Renal cortical epithelial cell (primary cell): ENCODE measurements around the gene KNTC1. TPM values are rescaled to one million over a fixed set of nuclear protein-coding genes. Genes with fewer than 3 reads are reported as not detected.
"Not testable (repeated sequence)": the region's sequence is repeated elsewhere in the genome, so short reads cannot be mapped to it uniquely, and the experiment has no call there.

Experiments used
- DNase-seq: peaks from one replicate; pipeline ENCODE4 v3.0.0-alpha.2; 2011; ENCODE audit warnings: low read depth
- total RNA-seq: library from RNA; depleted of rRNA; stranded (reverse); fragments of >200 nt; gene quantifications from 2 replicates; pipeline ENCODE4 v1.2.3, GENCODE V29; 2014

KNTC1 gene
- total RNA-seq, 1 donor from 2014 or later, result 11.8 TPM

DNA sequence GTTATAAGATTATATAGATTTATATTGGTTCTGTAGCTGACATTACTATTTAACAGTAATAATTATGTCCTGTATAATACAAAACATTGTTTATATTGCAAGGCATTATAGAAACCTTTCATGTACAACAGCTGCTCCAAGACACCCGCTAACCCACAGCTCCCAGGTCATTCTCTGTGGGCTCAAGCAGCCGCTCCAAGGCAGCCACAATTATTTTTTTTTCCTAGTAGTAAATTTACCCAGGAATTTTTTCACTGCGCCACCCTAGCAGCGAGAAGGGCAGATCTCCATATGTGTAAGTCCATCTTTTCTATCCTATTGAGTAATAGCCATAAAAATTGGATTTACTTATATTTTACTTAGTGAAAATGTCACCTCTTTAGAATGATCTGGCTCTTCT is 36.3 kb downstream of the KNTC1 start:
- no peak for DNase-seq

DNA sequence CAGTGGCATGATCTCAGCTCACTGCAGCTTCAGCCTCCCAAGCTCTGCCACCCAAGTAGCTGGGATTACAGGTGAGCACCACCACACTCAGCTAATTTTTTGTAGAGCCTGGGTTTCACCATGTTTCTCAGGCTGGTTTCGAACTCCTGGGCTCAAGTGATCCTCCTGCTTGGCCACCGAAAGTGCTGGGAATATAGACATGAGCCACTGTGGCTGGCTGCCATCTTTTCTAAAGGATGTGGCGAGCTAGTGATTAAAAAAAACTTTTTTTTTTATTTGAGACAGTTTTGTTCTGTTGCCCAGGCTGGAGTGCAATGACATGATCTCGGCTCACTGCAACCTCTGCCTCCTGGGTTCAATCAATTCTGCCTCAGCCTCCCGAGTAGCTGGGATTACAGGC is 39.8 kb downstream of the KNTC1 start:
- not testable (repeated sequence) for DNase-seq

- no peak for DNase-seq
These were observed 42.2 kb downstream of the KNTC1 start for GRCh38 chr12:122569288-122569687.

- DNase-seq, result peak; percentile 15
These were observed 43.0 kb downstream of the KNTC1 start for GRCh38 chr12:122570006-122570405.

- DNase-seq, result no peak
These were observed 44.8 kb downstream of the KNTC1 start for GRCh38 chr12:122571821-122572220.

DNA sequence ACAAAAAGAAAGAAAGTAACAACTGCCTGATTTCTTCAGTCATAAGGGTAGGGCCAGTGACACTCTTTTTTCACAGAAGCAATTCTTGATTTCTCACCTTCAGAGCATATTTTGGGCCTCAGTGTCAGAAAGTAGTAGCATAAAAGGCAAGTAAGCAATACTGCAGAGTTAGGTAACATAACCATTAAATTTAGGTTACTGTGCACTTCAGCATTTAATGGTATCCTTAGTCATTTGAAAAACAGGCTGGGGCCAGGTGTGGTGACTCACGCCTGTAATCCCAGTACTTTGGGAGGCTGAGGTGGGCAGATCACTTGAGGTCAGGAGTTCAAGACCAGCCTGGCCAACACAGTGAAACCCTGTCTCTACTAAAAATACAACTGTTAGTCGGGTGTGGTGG is 56.2 kb downstream of the KNTC1 start:
- DNase-seq, result peak; percentile 11

DNA sequence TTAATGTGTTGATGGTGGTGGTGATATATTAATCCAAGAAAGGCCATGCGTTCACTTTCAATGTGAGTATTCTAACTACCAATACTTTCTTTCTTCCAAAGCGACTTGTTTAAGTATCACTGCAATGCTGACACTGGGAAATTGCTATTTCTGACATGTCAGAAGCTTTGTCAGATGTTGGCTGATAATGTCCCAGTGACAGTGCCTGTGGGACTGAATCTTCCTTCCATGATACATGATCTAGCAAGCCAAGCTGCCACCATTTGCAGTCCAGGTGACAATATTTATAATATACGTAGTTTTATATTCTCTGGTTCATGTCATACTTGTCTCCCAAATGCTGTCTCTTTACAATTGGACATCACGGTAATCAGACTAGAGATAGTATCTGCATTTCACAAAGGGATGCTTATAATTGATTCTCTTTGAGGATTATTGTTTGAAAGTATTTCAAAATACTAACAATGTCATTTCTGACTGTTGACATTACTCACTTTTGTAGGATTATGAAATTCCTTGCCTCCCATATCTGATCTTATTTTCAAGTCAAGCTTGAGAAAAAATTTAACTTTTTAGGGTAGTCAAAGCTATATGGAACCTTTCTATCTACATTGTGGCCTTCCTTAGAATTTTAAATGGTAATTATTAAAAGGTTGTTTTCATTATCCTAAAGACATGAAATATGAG is 57.3 kb downstream of the KNTC1 start:
- no peak for DNase-seq

- DNase-seq, result no peak
These were observed 63.9 kb downstream of the KNTC1 start for GRCh38 chr12:122590990-122591389.

GRCh38 chr12:122591966-122592365 is 64.9 kb downstream of the KNTC1 start:
- DNase-seq, result not testable (repeated sequence)

GRCh38 chr12:122592543-122592942 is 65.5 kb downstream of the KNTC1 start:
- not testable (repeated sequence) for DNase-seq

DNA sequence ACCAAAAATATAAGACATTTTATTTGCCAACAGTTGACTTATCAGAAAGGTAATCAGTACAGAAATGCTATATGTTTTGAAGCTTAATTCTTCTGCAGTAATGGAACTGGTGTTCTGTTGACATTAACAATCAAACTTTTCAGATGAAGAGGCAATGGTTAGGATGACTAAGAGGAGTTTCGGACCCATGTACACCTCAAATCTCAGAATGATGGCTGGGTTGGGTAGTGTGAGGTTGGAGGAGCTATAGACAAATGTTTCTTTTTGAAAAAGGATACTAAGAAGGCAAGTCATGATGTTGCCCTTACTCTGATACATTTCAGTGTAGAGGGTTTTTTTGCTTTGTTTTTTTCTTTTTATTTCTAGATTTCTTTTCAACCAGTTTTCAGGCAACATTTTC is 66.9 kb downstream of the KNTC1 start:
- no peak for DNase-seq

DNA sequence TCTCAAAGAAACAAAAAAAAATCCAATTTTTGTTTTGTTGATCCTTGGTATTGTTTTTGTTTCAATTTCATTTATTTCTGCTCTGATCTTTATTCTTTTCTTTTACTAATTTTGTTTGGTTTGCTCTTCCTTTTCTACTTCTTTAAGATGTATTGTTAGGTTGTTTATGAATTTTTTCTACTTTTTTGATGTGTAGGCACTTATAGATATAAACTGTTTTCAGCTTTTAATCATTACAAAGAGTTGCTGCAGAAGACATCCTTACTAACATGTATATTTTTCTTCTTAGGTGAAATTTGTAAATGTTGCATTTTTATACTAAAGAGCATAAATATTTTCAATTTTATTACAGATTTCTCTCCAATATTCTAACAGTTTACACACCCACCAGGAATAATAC is 69.8 kb downstream of the KNTC1 start:
- DNase-seq, result no peak

DNA sequence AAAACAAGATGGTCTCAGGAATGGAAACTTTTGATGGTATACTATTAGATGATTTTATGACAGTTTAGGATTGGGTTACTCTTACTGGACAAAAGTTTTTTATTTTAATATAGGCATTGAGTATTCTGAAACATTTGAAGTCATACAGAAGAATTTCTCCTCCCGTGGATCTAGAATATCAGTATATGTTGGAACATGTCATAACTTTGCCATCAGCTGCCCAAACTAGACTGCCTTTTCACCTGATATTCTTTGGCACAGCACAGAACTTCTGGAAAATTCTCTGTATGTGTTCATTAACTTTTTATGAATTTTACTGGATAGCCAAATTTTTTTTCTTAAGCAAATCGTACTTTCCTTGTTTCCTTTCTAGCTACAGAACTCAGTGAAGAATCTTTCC is 75.4 kb downstream of the KNTC1 start:
- DNase-seq, result no peak

GRCh38 chr12:122604993-122605392 is 77.9 kb downstream of the KNTC1 start:
- DNase-seq, result no peak

- no peak for DNase-seq
These were observed 82.7 kb downstream of the KNTC1 start for GRCh38 chr12:122609732-122610131.

- DNase-seq, result no peak
These were observed 83.2 kb downstream of the KNTC1 start for GRCh38 chr12:122610207-122610606.

GRCh38 chr12:122610911-122611310 is 83.9 kb downstream of the KNTC1 start:
- DNase-seq, result peak; percentile 70

DNA sequence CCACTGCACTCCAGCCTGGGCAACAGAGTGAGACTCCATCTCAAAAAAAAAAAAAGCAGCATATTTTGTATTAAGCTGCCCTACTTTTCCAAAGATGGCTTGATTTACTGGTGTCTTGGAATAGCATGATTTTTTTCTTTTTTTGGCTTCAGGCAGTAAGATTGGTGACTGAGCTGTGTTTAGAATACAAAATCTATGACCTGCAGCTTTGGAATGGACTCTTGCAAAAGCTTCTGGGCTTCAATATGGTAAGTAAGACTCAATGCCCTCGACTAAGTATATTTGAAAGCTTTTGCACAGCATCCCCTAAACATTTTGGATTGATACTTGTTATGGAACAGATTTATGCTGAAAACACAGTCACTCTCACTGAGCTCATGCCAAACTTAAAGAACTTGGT is 87.8 kb downstream of the KNTC1 start:
- no peak for DNase-seq

- no peak for DNase-seq
These were observed 88.7 kb downstream of the KNTC1 start for GRCh38 chr12:122615780-122616179.

DNA sequence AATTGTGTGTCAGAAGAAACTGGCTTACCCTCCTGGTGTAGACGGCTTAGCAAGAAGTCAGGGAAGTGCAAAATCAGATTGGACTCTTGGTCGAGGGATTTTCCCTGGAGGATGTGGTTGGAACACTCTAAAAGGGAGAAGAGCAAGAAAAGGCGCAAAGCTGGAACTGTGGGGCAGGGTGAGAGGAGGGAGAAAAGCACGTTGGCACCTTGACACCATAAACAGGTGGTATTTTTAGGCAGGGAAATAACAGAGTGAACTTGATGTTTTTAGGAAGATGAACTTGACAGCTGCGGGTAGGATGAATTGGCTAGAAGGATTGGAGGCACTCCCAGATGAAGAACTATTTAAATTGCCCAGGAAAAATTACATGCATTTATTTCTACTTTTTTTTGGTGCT is 108.4 kb downstream of the KNTC1 start:
- DNase-seq, result no peak

GRCh38 chr12:122643207-122643805 is 116.3 kb downstream of the KNTC1 start:
- DNase-seq, result no peak

- DNase-seq, result no peak
These were observed 119.6 kb downstream of the KNTC1 start for GRCh38 chr12:122646517-122647217.
